Mesendoderm (in vitro differentiated cells): ENCODE results near the gene IL13.

Source experiments
- DNase-seq: peaks from one replicate; pipeline ENCODE4 v3.0.0; 2013
- H2AK5ac ChIP-seq: 2 replicates; pipeline ENCODE4 v1.6.1; 2013; ENCODE audit warnings: low read length, inconsistent platforms
- H2BK120ac ChIP-seq: 2 replicates; pipeline ENCODE4 v1.6.1; 2013; ENCODE audit warnings: low read depth, mild to moderate bottlenecking, low read length, moderate library complexity, mixed read lengths
- H2BK15ac ChIP-seq: replicated peaks from 2 replicates; pipeline ENCODE4 v1.6.1; 2013; ENCODE audit warnings: low read depth, mild to moderate bottlenecking, moderate library complexity
- H2BK5ac ChIP-seq: 2 replicates; pipeline ENCODE4 v1.6.1; 2013; ENCODE audit warnings: low read length, inconsistent platforms
- H3K18ac ChIP-seq: 2 replicates; pipeline ENCODE4 v1.6.1; 2013; ENCODE audit warnings: mild to moderate bottlenecking, low read length, mixed read lengths
- H3K23ac ChIP-seq: one replicate; pipeline ENCODE4 v1.6.1; 2013; ENCODE audit warnings: low read length
- H3K27ac ChIP-seq: 2 replicates; pipeline ENCODE4 v1.5.1; 2013; ENCODE audit warnings: low read depth, mild to moderate bottlenecking, inconsistent platforms, low read length, moderate library complexity
- H3K27me3 ChIP-seq: 2 replicates; pipeline ENCODE4 v1.6.1; 2013; ENCODE audit warnings: low read length, control low read depth, mild to moderate bottlenecking, inconsistent platforms; ENCODE audit not compliant: insufficient read depth, poor library complexity
- H3K36me3 ChIP-seq: 2 replicates; pipeline ENCODE4 v1.6.1; 2013; ENCODE audit warnings: low read length, inconsistent platforms; ENCODE audit not compliant: control insufficient read depth, insufficient read depth
- H3K4ac ChIP-seq: one replicate; pipeline ENCODE4 v1.6.1; 2013; ENCODE audit warnings: low read depth, mild to moderate bottlenecking, low read length, moderate library complexity
- H3K4me1 ChIP-seq: 2 replicates; pipeline ENCODE4 v1.6.1; 2013; ENCODE audit warnings: low read depth, low read length, inconsistent platforms; ENCODE audit not compliant: control insufficient read depth
- H3K4me2 ChIP-seq: 2 replicates; pipeline ENCODE4 v1.6.1; 2013; ENCODE audit warnings: low read length
- H3K4me3 ChIP-seq: 2 replicates; pipeline ENCODE4 v1.5.1; 2013; ENCODE audit warnings: mild to moderate bottlenecking, low read length
- H3K56ac ChIP-seq: one replicate; pipeline ENCODE4 v1.6.1; 2013; ENCODE audit warnings: low read length
- H3K79me1 ChIP-seq: 2 replicates; pipeline ENCODE4 v1.6.1; 2013; ENCODE audit warnings: low read length, inconsistent platforms
- H3K79me2 ChIP-seq: 2 replicates; pipeline ENCODE4 v1.6.1; 2013; ENCODE audit warnings: mild to moderate bottlenecking, low read length; ENCODE audit not compliant: control insufficient read depth, insufficient read depth
- H3K9ac ChIP-seq: 2 replicates; pipeline ENCODE4 v1.6.1; 2013; ENCODE audit warnings: low read length, inconsistent platforms
- H4K5ac ChIP-seq: one replicate; pipeline ENCODE4 v1.6.1; 2013; ENCODE audit warnings: low read length
- H4K8ac ChIP-seq: one replicate; pipeline ENCODE4 v1.6.1; 2013; ENCODE audit warnings: low read depth, mild to moderate bottlenecking, control low read depth, low read length, moderate library complexity
- WGBS: extraction: QIAGEN DNeasy Blood & Tissue Kit; methylation state at CpG from one replicate; pipeline ENCODE4 v1.1.7; 2013; ENCODE audit warnings: low lambda C conversion rate, missing lambda C conversion rate; ENCODE audit not compliant: insufficient coverage; ENCODE audit errors: extremely low coverage; 5-methylcytosine and 5-hydroxymethylcytosine counted together

The IL13 gene

GRCh38 chr5:132677682-132678400 is 19.9 kb downstream of the IL13 start:
- H3K4me2 ChIP-seq, result no peak overlapping the region
- no peak for DNase-seq
- H4K8ac ChIP-seq, result no peak overlapping the region
- H3K56ac ChIP-seq, result no peak overlapping the region
- no peak overlapping the region for H3K4ac ChIP-seq
- peaks cover 2% of the 10 kb centered on the region for H3K4me1 ChIP-seq
- no peaks in the 10 kb centered on the region for H3K79me2 ChIP-seq
- H3K23ac ChIP-seq, result no peak overlapping the region
- H3K18ac ChIP-seq, result no peak overlapping the region
- no peaks in the 10 kb centered on the region for H3K36me3 ChIP-seq
- H4K5ac ChIP-seq, result no peak overlapping the region
- H2BK15ac ChIP-seq, result no peak overlapping the region
- no peak overlapping the region for H3K27ac ChIP-seq
- no peak overlapping the region for H3K9ac ChIP-seq
- H2BK5ac ChIP-seq, result no peak overlapping the region
- no peak overlapping the region for H2AK5ac ChIP-seq
- no peaks in the 10 kb centered on the region for H3K79me1 ChIP-seq
- H3K27me3 ChIP-seq, result no peaks in the 10 kb centered on the region
- 100% methylated on average over 1 of the region's 15 CpGs for WGBS
- H3K4me3 ChIP-seq, result no peak overlapping the region
- H2BK120ac ChIP-seq, result no peak overlapping the region

DNA sequence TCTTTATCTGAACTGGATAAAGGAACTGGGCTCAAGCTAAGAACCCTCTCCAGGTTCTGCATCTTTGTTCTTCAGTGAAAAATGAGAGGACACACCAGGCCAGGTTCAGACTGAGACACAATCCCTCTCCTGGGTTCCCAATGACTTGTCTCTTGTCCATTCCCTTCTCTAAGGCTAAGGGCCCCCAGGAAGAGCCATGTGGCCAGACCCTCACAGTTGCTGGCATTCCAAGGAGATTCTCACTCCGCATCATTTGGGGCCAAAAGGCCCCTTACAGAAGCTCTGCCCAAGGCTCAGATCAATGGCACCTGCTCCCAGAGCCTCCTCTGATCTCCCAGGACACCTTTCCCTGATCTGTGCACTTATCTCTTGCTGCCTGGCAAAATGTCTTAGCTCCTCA is 20.8 kb downstream of the IL13 start:
- no peak overlapping the region for H2BK5ac ChIP-seq
- no peaks in the 10 kb centered on the region for H3K36me3 ChIP-seq
- no peak overlapping the region for H3K9ac ChIP-seq
- no peak overlapping the region for H3K27ac ChIP-seq
- no peaks in the 10 kb centered on the region for H3K79me1 ChIP-seq
- no peak for DNase-seq
- no peak overlapping the region for H4K8ac ChIP-seq
- H2BK120ac ChIP-seq, result no peak overlapping the region
- no CpG with 5 or more reads among the region's 1 CpG for WGBS
- no peak overlapping the region for H3K56ac ChIP-seq
- H3K4ac ChIP-seq, result no peak overlapping the region
- H3K4me3 ChIP-seq, result no peak overlapping the region
- H3K23ac ChIP-seq, result no peak overlapping the region
- H3K4me1 ChIP-seq, result no peaks in the 10 kb centered on the region
- no peaks in the 10 kb centered on the region for H3K27me3 ChIP-seq
- H2AK5ac ChIP-seq, result no peak overlapping the region
- H3K4me2 ChIP-seq, result no peak overlapping the region
- H4K5ac ChIP-seq, result no peak overlapping the region
- H3K18ac ChIP-seq, result no peak overlapping the region
- H3K79me2 ChIP-seq, result no peaks in the 10 kb centered on the region
- no peak overlapping the region for H2BK15ac ChIP-seq

DNA sequence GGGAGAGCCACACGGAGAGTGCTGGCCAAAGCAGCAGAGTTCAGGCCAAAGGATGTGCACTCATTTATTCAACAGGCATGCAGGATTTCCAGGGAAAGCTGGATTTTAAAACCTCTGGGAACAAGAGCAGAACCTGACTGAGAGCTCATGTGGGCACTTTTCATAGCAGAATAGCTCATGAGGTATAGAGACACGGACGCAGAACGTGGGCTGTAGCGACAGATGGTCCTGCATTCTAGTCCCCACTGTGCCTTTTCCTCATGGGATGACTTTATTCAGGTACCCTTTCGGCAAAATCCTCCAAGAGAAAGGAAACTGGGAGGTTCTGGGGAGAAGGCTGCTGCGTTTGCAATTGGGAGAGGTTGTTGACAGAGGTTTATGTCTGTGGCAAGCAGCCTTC is 21.2 kb downstream of the IL13 start:
- no peak overlapping the region for H3K23ac ChIP-seq
- H3K4me1 ChIP-seq, result no peaks in the 10 kb centered on the region
- no peak overlapping the region for H3K9ac ChIP-seq
- no peak overlapping the region for H3K18ac ChIP-seq
- no peak overlapping the region for H3K27ac ChIP-seq
- no peak overlapping the region for H4K5ac ChIP-seq
- H2BK120ac ChIP-seq, result no peak overlapping the region
- WGBS, result no CpG with 5 or more reads among the region's 7 CpGs
- H3K27me3 ChIP-seq, result no peaks in the 10 kb centered on the region
- H3K79me1 ChIP-seq, result no peaks in the 10 kb centered on the region
- no peaks in the 10 kb centered on the region for H3K79me2 ChIP-seq
- H3K36me3 ChIP-seq, result no peaks in the 10 kb centered on the region
- H3K4me2 ChIP-seq, result no peak overlapping the region
- H3K4me3 ChIP-seq, result no peak overlapping the region
- H2BK5ac ChIP-seq, result no peak overlapping the region
- H3K56ac ChIP-seq, result no peak overlapping the region
- no peak overlapping the region for H2AK5ac ChIP-seq
- H4K8ac ChIP-seq, result no peak overlapping the region
- no peak overlapping the region for H3K4ac ChIP-seq
- H2BK15ac ChIP-seq, result no peak overlapping the region
- no peak for DNase-seq

GRCh38 chr5:132679717-132680380 is 21.9 kb downstream of the IL13 start:
- Histone ChIP-seq H3K27me3 (no peaks in the 10 kb centered on the region), H2AK5ac (no peak overlapping the region), H4K8ac (no peak overlapping the region), H3K4me1 (no peaks in the 10 kb centered on the region), H3K79me2 (no peaks in the 10 kb centered on the region), H4K5ac (no peak overlapping the region), H2BK5ac (no peak overlapping the region), H3K9ac (no peak overlapping the region), H3K4me2 (no peak overlapping the region), H3K79me1 (no peaks in the 10 kb centered on the region), H3K23ac (no peak overlapping the region), H2BK15ac (no peak overlapping the region), H3K56ac (no peak overlapping the region), H3K4ac (no peak overlapping the region), H3K4me3 (no peak overlapping the region), H2BK120ac (no peak overlapping the region), H3K36me3 (no peaks in the 10 kb centered on the region), H3K27ac (no peak overlapping the region), H3K18ac (no peak overlapping the region)
- WGBS, result no CpG with 5 or more reads among the region's 15 CpGs
- DNase-seq, result no peak

DNA sequence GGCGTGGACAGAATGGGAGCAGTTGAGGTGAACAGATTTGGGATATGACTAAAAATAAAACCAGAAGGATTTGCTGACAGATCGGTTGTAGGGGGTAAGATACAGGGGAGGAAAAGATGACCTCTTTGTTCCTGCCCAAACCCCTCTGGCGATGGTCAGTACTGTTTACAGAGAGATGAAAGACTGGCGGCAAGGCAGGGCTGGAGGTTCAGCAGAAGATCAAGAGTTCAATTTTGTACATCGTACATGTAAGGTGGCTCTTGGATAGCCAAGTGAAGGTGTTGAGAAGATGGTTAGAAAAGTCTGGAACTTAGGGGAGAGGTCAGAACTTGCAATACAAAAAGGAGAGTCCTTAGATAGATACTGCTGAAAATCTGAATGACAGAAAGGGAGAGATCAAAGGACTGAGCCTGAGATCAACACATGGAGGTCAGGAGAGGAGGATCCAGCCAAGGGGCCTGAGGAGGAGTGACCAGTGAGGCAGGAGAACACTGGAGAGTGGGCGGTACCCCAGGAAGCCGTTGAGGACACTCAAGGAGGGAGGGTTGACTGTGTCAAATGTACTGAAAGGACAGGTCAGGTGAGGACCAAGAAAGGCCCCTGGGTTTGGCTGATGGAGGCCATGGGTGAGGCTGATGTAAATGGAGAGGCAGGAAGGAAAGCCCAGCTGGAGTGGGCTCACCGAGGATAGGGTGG is 23.0 kb downstream of the IL13 start:
- H4K8ac ChIP-seq, result no peak overlapping the region
- no peaks in the 10 kb centered on the region for H3K27me3 ChIP-seq
- no peak overlapping the region for H2BK15ac ChIP-seq
- no peaks in the 10 kb centered on the region for H3K4me1 ChIP-seq
- H2BK5ac ChIP-seq, result no peak overlapping the region
- H2AK5ac ChIP-seq, result no peak overlapping the region
- no peaks in the 10 kb centered on the region for H3K36me3 ChIP-seq
- WGBS, result no CpG with 5 or more reads among the region's 8 CpGs
- no peak overlapping the region for H3K18ac ChIP-seq
- no peak overlapping the region for H3K4ac ChIP-seq
- no peak overlapping the region for H3K56ac ChIP-seq
- no peak overlapping the region for H3K9ac ChIP-seq
- H4K5ac ChIP-seq, result no peak overlapping the region
- DNase-seq, result no peak
- no peak overlapping the region for H3K23ac ChIP-seq
- no peak overlapping the region for H3K4me3 ChIP-seq
- H3K79me2 ChIP-seq, result no peaks in the 10 kb centered on the region
- H2BK120ac ChIP-seq, result no peak overlapping the region
- H3K4me2 ChIP-seq, result no peak overlapping the region
- H3K79me1 ChIP-seq, result no peaks in the 10 kb centered on the region
- no peak overlapping the region for H3K27ac ChIP-seq
